Gastrocnemius medialis (tissue), 4 donors: Measurements from ENCODE around the gene METTL15.

Experiments
- POLR2A ChIP-seq, 2 donors: fragments of 450-650 bp; IDR thresholded peaks; one replicate each; pipeline ENCODE4 v1.6.1; 2017; ENCODE audit warnings: antibody characterized with exemption in 2 of 2, mild to moderate bottlenecking in 2 of 2, moderate library complexity in 2 of 2
- TF ChIP-seq, protein P1 (sequence below), 5 experiments: fragments of 450-650 bp in 3 of 5; fragments of 200-600 bp in 2 of 5; sonication (generic) in 2 of 5; IDR thresholded peaks in 4 of 5; conservative IDR thresholded peaks in 1 of 5; 1 replicate in 4 of 5; 2 replicates in 1 of 5; pipeline ENCODE4 v1.5.1; 2016 to 2019; ENCODE audit warnings: antibody characterized with exemption in 5 of 5, mild to moderate bottlenecking in 3 of 5, moderate library complexity in 3 of 5

GRCh38 chr11:28269586-28269985, 161.4 kb downstream of the METTL15 start:
- TF ChIP-seq, protein P1, sequence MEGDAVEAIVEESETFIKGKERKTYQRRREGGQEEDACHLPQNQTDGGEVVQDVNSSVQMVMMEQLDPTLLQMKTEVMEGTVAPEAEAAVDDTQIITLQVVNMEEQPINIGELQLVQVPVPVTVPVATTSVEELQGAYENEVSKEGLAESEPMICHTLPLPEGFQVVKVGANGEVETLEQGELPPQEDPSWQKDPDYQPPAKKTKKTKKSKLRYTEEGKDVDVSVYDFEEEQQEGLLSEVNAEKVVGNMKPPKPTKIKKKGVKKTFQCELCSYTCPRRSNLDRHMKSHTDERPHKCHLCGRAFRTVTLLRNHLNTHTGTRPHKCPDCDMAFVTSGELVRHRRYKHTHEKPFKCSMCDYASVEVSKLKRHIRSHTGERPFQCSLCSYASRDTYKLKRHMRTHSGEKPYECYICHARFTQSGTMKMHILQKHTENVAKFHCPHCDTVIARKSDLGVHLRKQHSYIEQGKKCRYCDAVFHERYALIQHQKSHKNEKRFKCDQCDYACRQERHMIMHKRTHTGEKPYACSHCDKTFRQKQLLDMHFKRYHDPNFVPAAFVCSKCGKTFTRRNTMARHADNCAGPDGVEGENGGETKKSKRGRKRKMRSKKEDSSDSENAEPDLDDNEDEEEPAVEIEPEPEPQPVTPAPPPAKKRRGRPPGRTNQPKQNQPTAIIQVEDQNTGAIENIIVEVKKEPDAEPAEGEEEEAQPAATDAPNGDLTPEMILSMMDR (IDR thresholded peaks at IDR 0.05 in 4 of 5, conservative IDR thresholded peaks at IDR 0.05 in 1 of 5), result no peak
- TF ChIP-seq POLR2A (IDR thresholded peaks at IDR 0.05), result no peak
